BJ (cell line): ENCODE results near the gene ABHD8. TPM values are rescaled to one million over a fixed set of nuclear protein-coding genes. Genes with fewer than 3 reads are reported as not detected.

Source experiments
- CTCF ChIA-PET: fragments of 350-600 bp; formaldehyde crosslinking; extraction: SDS; loops from one replicate; lab custom pipeline; 2021; ENCODE audit warnings: antibody characterized with exemption, inconsistent platforms; lab: Yijun Ruan, JAX
- POLR2A ChIA-PET: fragments of 300-600 bp; sonication (Branson Sonifier 250); formaldehyde crosslinking; extraction: SDS; loops from one replicate; lab custom pipeline; 2021; ENCODE audit warnings: antibody characterized with exemption; lab: Charles Lee
- DNase-seq: peaks from one replicate; pipeline ENCODE4 v3.0.0-alpha.2; 2011; ENCODE audit warnings: low read depth
- H3K27me3 ChIP-seq: 2 replicates; pipeline ENCODE4 v1.6.0; 2011; ENCODE audit warnings: low read length; ENCODE audit not compliant: control insufficient read depth, insufficient read depth
- H3K36me3 ChIP-seq: 2 replicates; pipeline ENCODE4 v1.5.1; 2011; ENCODE audit warnings: low read length; ENCODE audit not compliant: control insufficient read depth, insufficient read depth
- H3K4me3 ChIP-seq: 2 replicates; pipeline ENCODE4 v1.5.1; 2011; ENCODE audit warnings: low read depth, mild to moderate bottlenecking, control low read depth, low read length
- CTCF ChIP-seq: IDR thresholded peaks from 2 replicates; pipeline ENCODE4 v1.5.1; 2011; ENCODE audit warnings: low read depth, mild to moderate bottlenecking, control low read depth, inconsistent platforms, low read length, moderate library complexity; ENCODE audit not compliant: insufficient read depth
- polyA plus RNA-seq: library from polyadenylated mRNA; depleted of rRNA; stranded (reverse); fragments of >200 nt; gene quantifications from 2 replicates; pipeline ENCODE4 v1.2.3, GENCODE V29; 2011

Gene ABHD8
- polyA plus RNA-seq, 1 experiment: 11.0 TPM

DNA sequence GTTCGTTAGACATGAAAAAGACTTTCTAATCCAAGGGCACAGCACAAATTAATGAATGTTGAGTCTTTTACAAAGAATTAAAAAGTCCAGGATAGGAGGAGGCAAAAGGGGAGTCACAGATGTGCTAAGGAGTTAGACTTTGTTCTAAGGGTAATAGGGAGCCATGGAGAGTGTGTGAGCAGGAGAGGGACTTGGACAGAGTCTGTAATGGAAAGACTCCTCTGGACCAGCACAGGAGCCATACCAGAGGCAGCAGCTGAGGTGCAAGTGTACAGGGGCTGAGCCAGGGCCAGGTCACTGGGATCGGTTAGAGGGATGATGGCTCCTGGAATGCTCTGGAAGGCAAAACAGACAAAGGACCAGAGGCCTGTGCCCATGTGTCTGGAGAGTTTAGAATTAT lies 44.7 kb upstream of the ABHD8 start:
- no peaks in the 10 kb centered on the region for H3K27me3 ChIP-seq
- ChIA-PET CTCF (interaction anchor here (1.1 to 9.8 kb wide), 4 partner anchors 21 to 113 kb away, joined by 3 to 121 read pairs (median 4); partner anchors contain the start of gene NXNL1), POLR2A (no interaction called here)
- DNase-seq: no peak
- no peak overlapping the region for H3K4me3 ChIP-seq
- H3K36me3 ChIP-seq: no peaks in the 10 kb centered on the region
- TF ChIP-seq CTCF: no peak

- H3K4me3 ChIP-seq: no peak overlapping the region
- no peak for TF ChIP-seq CTCF
- POLR2A ChIA-PET: no interaction called here
- H3K36me3 ChIP-seq: no peaks in the 10 kb centered on the region
- CTCF ChIA-PET: interaction anchor here (0.9 to 9.8 kb wide), 7 partner anchors 10 to 114 kb away, joined by 3 to 121 read pairs (median 3); partner anchors contain the start of gene NXNL1
- no peak for DNase-seq
- no peaks in the 10 kb centered on the region for H3K27me3 ChIP-seq
Measured at GRCh38 chr19:17347361-17347760, 44.1 kb upstream of the ABHD8 start.

DNA sequence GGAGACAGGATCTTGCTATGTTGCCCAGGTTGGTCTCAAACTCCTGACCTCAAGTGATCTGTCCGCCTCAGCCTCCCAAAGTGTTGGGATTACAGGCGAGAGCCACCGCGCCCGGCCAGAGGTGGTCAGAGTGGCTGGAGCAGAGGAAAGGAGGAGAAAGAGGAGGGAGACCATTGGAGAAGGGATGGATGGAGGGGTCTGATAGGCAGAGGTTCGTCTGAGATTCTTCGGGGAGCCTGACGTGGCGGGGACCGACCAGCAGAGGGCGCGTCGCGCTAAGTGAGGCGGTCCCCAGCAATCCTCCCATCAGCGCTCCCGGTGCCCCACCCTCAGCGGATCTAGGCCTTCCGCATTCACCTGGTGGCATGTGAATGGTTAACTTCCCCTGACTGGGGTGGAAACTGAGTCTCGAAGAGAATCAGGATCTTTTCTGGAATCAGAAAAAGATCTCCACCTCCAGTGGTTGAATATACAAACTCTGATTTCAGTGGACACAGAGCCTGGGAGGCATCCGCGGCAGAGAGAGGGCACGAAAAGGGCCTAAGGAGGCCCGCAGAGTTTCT lies 43.0 kb upstream of the ABHD8 start:
- no peak for DNase-seq
- ChIA-PET POLR2A (no interaction called here), CTCF (interaction anchor here (0.6 to 9.8 kb wide), 6 partner anchors 12 to 114 kb away, joined by 3 to 121 read pairs (median 3); no protein-coding TSS in a partner anchor)
- no peak overlapping the region for H3K4me3 ChIP-seq
- no peaks in the 10 kb centered on the region for H3K36me3 ChIP-seq
- H3K27me3 ChIP-seq: no peaks in the 10 kb centered on the region
- TF ChIP-seq CTCF: peak; percentile 94

DNA sequence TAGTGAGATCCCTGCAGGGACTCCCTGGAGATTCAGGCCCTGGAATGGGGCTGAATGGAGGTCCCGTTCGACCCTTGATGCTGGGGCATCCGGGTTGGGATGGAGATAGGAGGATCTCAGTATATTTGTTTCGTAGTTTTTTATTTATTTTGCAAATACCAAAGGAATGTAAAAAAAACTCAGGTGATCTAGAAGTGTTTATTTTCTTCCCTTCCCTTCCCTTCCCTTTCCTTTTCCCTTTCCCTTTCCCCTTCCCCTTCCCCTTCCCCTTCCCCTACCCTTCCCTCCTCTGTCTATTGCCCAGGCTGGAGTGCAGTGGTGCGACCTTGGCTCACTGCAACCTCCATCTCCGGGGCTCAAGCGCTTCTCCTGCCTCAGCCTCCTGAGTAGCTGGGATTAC lies 38.6 kb upstream of the ABHD8 start:
- no peak for TF ChIP-seq CTCF
- POLR2A ChIA-PET: no interaction called here
- Histone ChIP-seq H3K27me3 (no peaks in the 10 kb centered on the region), H3K36me3 (peaks cover 2% of the 10 kb centered on the region), H3K4me3 (no peak overlapping the region)
- no peak for DNase-seq
- CTCF ChIA-PET: interaction anchor here (1.2 to 9.8 kb wide), 3 partner anchors 11 to 45 kb away, joined by 3 to 121 read pairs (median 5); partner anchors contain the start of gene ABHD8

- CTCF ChIA-PET: interaction anchor here (0.6 to 9.8 kb wide), 3 partner anchors 10 to 1045 kb away, joined by 3 to 121 read pairs (median 3); no protein-coding TSS in a partner anchor
- POLR2A ChIA-PET: no interaction called here
- Histone ChIP-seq H3K36me3 (peaks cover 2% of the 10 kb centered on the region), H3K4me3 (no peak overlapping the region), H3K27me3 (no peaks in the 10 kb centered on the region)
- no peak for TF ChIP-seq CTCF
- DNase-seq: no peak
Measured at GRCh38 chr19:17341386-17341785, 38.2 kb upstream of the ABHD8 start.
